Neuronal stem cell (in vitro differentiated cells): Measurements from ENCODE around the gene BACE2.
A peak's percentile ranks its signal among the peaks of the same experiment; 100 is the strongest.

Experiments used
- DNase-seq: peaks from one replicate; pipeline ENCODE4 v3.0.0-alpha.2; 2013; ENCODE audit warnings: low spot score
- H2AFZ ChIP-seq: one replicate; pipeline ENCODE4 v1.6.1; 2013; ENCODE audit warnings: mild to moderate bottlenecking, low read length, inconsistent platforms
- H2AK5ac ChIP-seq: 2 replicates; pipeline ENCODE4 v1.6.1; 2013; ENCODE audit warnings: low read depth, mild to moderate bottlenecking, inconsistent platforms, low read length, moderate library complexity, mixed read lengths
- H2BK120ac ChIP-seq: 2 replicates; pipeline ENCODE4 v1.6.1; 2013; ENCODE audit warnings: low read depth, mild to moderate bottlenecking, inconsistent platforms, low read length, moderate library complexity, mixed read lengths
- H2BK12ac ChIP-seq: one replicate; pipeline ENCODE4 v1.6.1; 2013; ENCODE audit warnings: low read length, inconsistent platforms
- H2BK15ac ChIP-seq: 2 replicates; pipeline ENCODE4 v1.6.1; 2013; ENCODE audit warnings: mild to moderate bottlenecking, low read length, inconsistent platforms, mixed read lengths
- H2BK5ac ChIP-seq: one replicate; pipeline ENCODE4 v1.6.1; 2013; ENCODE audit warnings: inconsistent platforms, mild to moderate bottlenecking, low read length, moderate library complexity
- H3K14ac ChIP-seq: one replicate; pipeline ENCODE4 v1.6.1; 2013; ENCODE audit warnings: low read length, inconsistent platforms
- H3K18ac ChIP-seq: 2 replicates; pipeline ENCODE4 v1.6.1; 2013; ENCODE audit warnings: low read length, inconsistent platforms
- H3K23ac ChIP-seq: 2 replicates; pipeline ENCODE4 v1.6.1; 2013; ENCODE audit warnings: low read depth, mild to moderate bottlenecking, mixed read lengths, low read length, inconsistent platforms; ENCODE audit not compliant: poor library complexity
- H3K27ac ChIP-seq: replicated peaks from 3 replicates; pipeline ENCODE4 v1.5.1; 2013; ENCODE audit warnings: low read length, inconsistent platforms
- H3K27me3 ChIP-seq, 3 experiments: 2 replicates each; pipeline ENCODE4 v1.6.1; 2013; ENCODE audit warnings: low read length in 3 of 3, mild to moderate bottlenecking in 2 of 3, inconsistent platforms in 1 of 3, low read depth in 1 of 3, mixed read lengths in 1 of 3, moderate library complexity in 1 of 3; ENCODE audit not compliant: control insufficient read depth in 3 of 3, insufficient read depth in 3 of 3
- H3K36me3 ChIP-seq, 2 donors: replicated peaks in 1 of 2; 2 replicates each; pipeline ENCODE4 v1.6.1; 2013; ENCODE audit warnings: low read length in 2 of 2; ENCODE audit not compliant: control insufficient read depth in 2 of 2, insufficient read depth in 2 of 2
- H3K4ac ChIP-seq: 2 replicates; pipeline ENCODE4 v1.6.1; 2013; ENCODE audit warnings: inconsistent platforms, mild to moderate bottlenecking, low read length, moderate library complexity
- H3K4me1 ChIP-seq, 2 donors: 1 replicate in 1 of 2; 2 replicates in 1 of 2; pipeline ENCODE4 v1.6.1; 2013; ENCODE audit warnings: low read length in 2 of 2, low read depth in 1 of 2; ENCODE audit not compliant: control insufficient read depth in 2 of 2, insufficient read depth in 1 of 2
- H3K4me2 ChIP-seq: one replicate; pipeline ENCODE4 v1.6.1; 2013; ENCODE audit warnings: mild to moderate bottlenecking, low read length, inconsistent platforms; ENCODE audit not compliant: insufficient read depth, poor library complexity, severe bottlenecking
- H3K4me3 ChIP-seq, 2 donors: 2 replicates each; pipeline ENCODE4 v1.5.1; 2013; ENCODE audit warnings: low read length in 2 of 2, mild to moderate bottlenecking in 2 of 2, inconsistent platforms in 1 of 2, moderate library complexity in 1 of 2
- H3K79me1 ChIP-seq: one replicate; pipeline ENCODE4 v1.6.1; 2013; ENCODE audit warnings: low read depth, mild to moderate bottlenecking, inconsistent platforms, low read length, moderate library complexity
- H3K9ac ChIP-seq: one replicate; pipeline ENCODE4 v1.6.1; 2013; ENCODE audit warnings: mild to moderate bottlenecking, low read depth, low read length, inconsistent platforms; ENCODE audit not compliant: poor library complexity
- H3K9me3 ChIP-seq, 2 donors: replicated peaks in 1 of 2; 2 replicates each; pipeline versions ENCODE3 to v1.6.1; 2013; ENCODE audit warnings: low read length in 2 of 2, mild to moderate bottlenecking in 2 of 2, inconsistent platforms in 1 of 2, low read depth in 1 of 2, mixed read lengths in 1 of 2, moderate library complexity in 1 of 2; ENCODE audit not compliant: control insufficient read depth in 2 of 2, insufficient read depth in 1 of 2
- H4K8ac ChIP-seq: one replicate; pipeline ENCODE4 v1.6.1; 2013; ENCODE audit warnings: low read depth, mild to moderate bottlenecking, inconsistent platforms, low read length, moderate library complexity
- H4K91ac ChIP-seq: one replicate; pipeline ENCODE4 v1.6.1; 2013; ENCODE audit warnings: low read length, low read depth, mild to moderate bottlenecking, inconsistent platforms; ENCODE audit not compliant: poor library complexity
- WGBS, 2 donors: extraction: QIAGEN DNeasy Blood & Tissue Kit; methylation state at CpG; one replicate each; pipeline ENCODE4 v1.1.7; 2013; ENCODE audit warnings: missing lambda C conversion rate in 2 of 2, mixed read lengths in 1 of 2; ENCODE audit not compliant: insufficient read length in 2 of 2, insufficient replicate concordance in 1 of 2; ENCODE audit errors: extremely low coverage in 2 of 2; 5-methylcytosine and 5-hydroxymethylcytosine counted together

BACE2 gene

GRCh38 chr21:41124641-41125201 is 43.2 kb upstream of the BACE2 start:
- no peak for DNase-seq
- H3K18ac ChIP-seq: no peak overlapping the region
- H3K9ac ChIP-seq: no peak overlapping the region
- no peaks in the 10 kb centered on the region for H3K4me1 ChIP-seq
- no peaks in the 10 kb centered on the region for H3K27me3 ChIP-seq
- H2AFZ ChIP-seq: no peak overlapping the region
- H3K9me3 ChIP-seq: no peaks in the 10 kb centered on the region
- no peak overlapping the region for H4K91ac ChIP-seq
- no peak overlapping the region for H2BK120ac ChIP-seq
- H3K4me3 ChIP-seq: no peak overlapping the region
- no peaks in the 10 kb centered on the region for H3K36me3 ChIP-seq
- H3K23ac ChIP-seq: no peak overlapping the region
- H2AK5ac ChIP-seq: no peak overlapping the region
- H3K79me1 ChIP-seq: no peaks in the 10 kb centered on the region
- H2BK5ac ChIP-seq: no peak overlapping the region
- no peak overlapping the region for H2BK15ac ChIP-seq
- no peak overlapping the region for H3K4ac ChIP-seq
- no peak overlapping the region for H4K8ac ChIP-seq
- H3K27ac ChIP-seq: no peak overlapping the region
- H3K14ac ChIP-seq: no peak overlapping the region
- no CpG with 5 or more reads among the region's 13 CpGs for WGBS, 2 donors
- H3K4me2 ChIP-seq: no peak overlapping the region
- H2BK12ac ChIP-seq: no peak overlapping the region

DNA sequence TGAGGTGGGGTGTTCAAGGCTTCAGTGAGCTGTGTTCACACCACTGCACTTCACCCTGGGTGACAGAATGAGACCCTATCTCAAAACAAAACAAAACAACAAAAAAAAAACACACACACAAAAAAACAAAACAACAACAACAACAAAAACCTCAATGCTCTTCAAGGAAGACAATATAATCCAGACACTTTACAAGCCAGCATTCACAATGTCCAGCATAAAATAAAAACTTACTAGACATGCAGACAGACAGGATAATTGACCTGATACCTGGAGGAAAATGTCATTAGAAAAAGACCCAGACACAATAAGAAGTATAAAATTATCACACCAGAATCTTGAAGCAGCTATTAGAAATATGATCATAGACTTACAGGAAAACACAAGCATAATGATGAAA is 39.0 kb upstream of the BACE2 start:
- Histone ChIP-seq H3K4ac (no peak overlapping the region), H3K79me1 (no peaks in the 10 kb centered on the region), H3K14ac (no peak overlapping the region), H3K18ac (no peak overlapping the region), H2BK120ac (no peak overlapping the region), H3K4me1 (no peaks in the 10 kb centered on the region), H2AFZ (no peak overlapping the region), H3K9me3 (no peaks in the 10 kb centered on the region), H3K9ac (no peak overlapping the region), H3K27ac (no peak overlapping the region), H2BK12ac (no peak overlapping the region), H2AK5ac (no peak overlapping the region), H2BK5ac (no peak overlapping the region), H3K4me2 (no peak overlapping the region), H4K91ac (no peak overlapping the region), H3K36me3 (no peaks in the 10 kb centered on the region), H3K4me3 (no peak overlapping the region), H3K27me3 (no peaks in the 10 kb centered on the region), H3K23ac (no peak overlapping the region), H2BK15ac (no peak overlapping the region), H4K8ac (no peak overlapping the region)
- DNase-seq: no peak

GRCh38 chr21:41130883-41131282 is 37.1 kb upstream of the BACE2 start:
- WGBS, 2 donors: 100% methylated on average over 1 of the region's 3 CpGs; no CpG with 5 or more reads in 1 of the 2 donors
- no peak overlapping the region for H2BK120ac ChIP-seq
- no peak overlapping the region for H2BK15ac ChIP-seq
- H3K9ac ChIP-seq: no peak overlapping the region
- no peaks in the 10 kb centered on the region for H3K36me3 ChIP-seq
- H2BK5ac ChIP-seq: no peak overlapping the region
- H3K27me3 ChIP-seq: no peaks in the 10 kb centered on the region
- no peaks in the 10 kb centered on the region for H3K4me1 ChIP-seq
- no peak overlapping the region for H3K14ac ChIP-seq
- H4K91ac ChIP-seq: no peak overlapping the region
- H3K4ac ChIP-seq: no peak overlapping the region
- no peak overlapping the region for H2AFZ ChIP-seq
- no peak overlapping the region for H2BK12ac ChIP-seq
- H4K8ac ChIP-seq: no peak overlapping the region
- no peaks in the 10 kb centered on the region for H3K79me1 ChIP-seq
- no peak overlapping the region for H3K4me3 ChIP-seq
- no peak for DNase-seq
- H3K23ac ChIP-seq: no peak overlapping the region
- no peak overlapping the region for H3K4me2 ChIP-seq
- no peak overlapping the region for H3K18ac ChIP-seq
- H2AK5ac ChIP-seq: no peak overlapping the region
- no peak overlapping the region for H3K27ac ChIP-seq
- no peaks in the 10 kb centered on the region for H3K9me3 ChIP-seq

DNA sequence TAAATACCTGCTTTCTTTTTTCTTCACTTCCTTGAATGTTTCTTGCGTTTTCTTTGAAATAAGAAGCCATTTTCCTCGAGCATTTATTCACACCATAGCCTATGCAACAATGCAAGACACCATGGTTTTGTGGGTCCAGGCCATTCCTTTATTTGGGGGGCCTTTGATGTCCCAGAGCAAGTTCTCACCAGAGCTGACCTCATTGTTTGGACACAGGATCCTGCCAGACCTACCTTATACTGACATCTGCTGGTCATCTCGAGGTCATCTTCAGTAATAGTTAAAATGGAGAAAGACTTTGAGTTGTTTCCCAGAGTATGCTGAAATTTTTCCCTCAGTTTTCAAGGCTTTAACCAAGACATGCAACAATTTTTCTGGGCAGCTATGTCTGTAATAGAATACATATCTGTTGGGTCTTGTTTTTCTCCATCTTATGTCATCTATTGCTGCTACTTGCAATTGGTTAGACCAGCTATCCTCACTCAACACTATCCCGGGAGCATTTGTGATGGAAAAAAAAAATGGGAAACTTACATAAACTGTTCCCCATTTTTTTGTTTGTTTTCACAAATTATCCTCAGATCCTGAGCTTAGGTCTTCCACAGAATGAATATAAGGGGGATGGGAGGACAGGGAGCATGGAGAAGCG is 34.0 kb upstream of the BACE2 start:
- H3K9me3 ChIP-seq: no peaks in the 10 kb centered on the region
- no CpG with 5 or more reads among the region's 5 CpGs for WGBS, 2 donors
- no peaks in the 10 kb centered on the region for H3K27me3 ChIP-seq

More for the DNA sequence above, 34.0 kb upstream of the BACE2 start:
- Histone ChIP-seq H3K4me2 (no peak overlapping the region), H3K4ac (no peak overlapping the region), H2BK5ac (no peak overlapping the region), H2BK15ac (no peak overlapping the region), H3K9ac (no peak overlapping the region), H2AK5ac (no peak overlapping the region), H3K27ac (no peak overlapping the region), H3K4me3 (no peak overlapping the region), H4K8ac (no peak overlapping the region), H2BK120ac (no peak overlapping the region), H3K36me3 (no peaks in the 10 kb centered on the region), H2BK12ac (no peak overlapping the region), H4K91ac (no peak overlapping the region), H3K14ac (no peak overlapping the region), H3K23ac (no peak overlapping the region), H3K4me1 (no peaks in the 10 kb centered on the region), H3K79me1 (no peaks in the 10 kb centered on the region), H2AFZ (no peak overlapping the region), H3K18ac (no peak overlapping the region)
- DNase-seq: peak; percentile 20
